AG09309 (cell line): ENCODE results near the gene CTNNBL1.

Source experiments
- DNase-seq: peaks from one replicate; pipeline ENCODE4 v3.0.0-alpha.2; 2010; ENCODE audit warnings: low read depth
- H3K4me3 ChIP-seq: 2 replicates; pipeline ENCODE4 v1.5.1; 2011; ENCODE audit warnings: mild to moderate bottlenecking, low read depth, low read length, moderate library complexity; ENCODE audit not compliant: control insufficient read depth
- TF ChIP-seq, protein P1 (sequence below): IDR thresholded peaks from 2 replicates; pipeline ENCODE4 v1.5.1; 2011; ENCODE audit warnings: mild to moderate bottlenecking, low read depth, low read length, inconsistent platforms; ENCODE audit not compliant: insufficient read depth, control insufficient read depth; ENCODE audit errors: missing control alignments

The CTNNBL1 gene, protein sequence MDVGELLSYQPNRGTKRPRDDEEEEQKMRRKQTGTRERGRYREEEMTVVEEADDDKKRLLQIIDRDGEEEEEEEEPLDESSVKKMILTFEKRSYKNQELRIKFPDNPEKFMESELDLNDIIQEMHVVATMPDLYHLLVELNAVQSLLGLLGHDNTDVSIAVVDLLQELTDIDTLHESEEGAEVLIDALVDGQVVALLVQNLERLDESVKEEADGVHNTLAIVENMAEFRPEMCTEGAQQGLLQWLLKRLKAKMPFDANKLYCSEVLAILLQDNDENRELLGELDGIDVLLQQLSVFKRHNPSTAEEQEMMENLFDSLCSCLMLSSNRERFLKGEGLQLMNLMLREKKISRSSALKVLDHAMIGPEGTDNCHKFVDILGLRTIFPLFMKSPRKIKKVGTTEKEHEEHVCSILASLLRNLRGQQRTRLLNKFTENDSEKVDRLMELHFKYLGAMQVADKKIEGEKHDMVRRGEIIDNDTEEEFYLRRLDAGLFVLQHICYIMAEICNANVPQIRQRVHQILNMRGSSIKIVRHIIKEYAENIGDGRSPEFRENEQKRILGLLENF

DNA sequence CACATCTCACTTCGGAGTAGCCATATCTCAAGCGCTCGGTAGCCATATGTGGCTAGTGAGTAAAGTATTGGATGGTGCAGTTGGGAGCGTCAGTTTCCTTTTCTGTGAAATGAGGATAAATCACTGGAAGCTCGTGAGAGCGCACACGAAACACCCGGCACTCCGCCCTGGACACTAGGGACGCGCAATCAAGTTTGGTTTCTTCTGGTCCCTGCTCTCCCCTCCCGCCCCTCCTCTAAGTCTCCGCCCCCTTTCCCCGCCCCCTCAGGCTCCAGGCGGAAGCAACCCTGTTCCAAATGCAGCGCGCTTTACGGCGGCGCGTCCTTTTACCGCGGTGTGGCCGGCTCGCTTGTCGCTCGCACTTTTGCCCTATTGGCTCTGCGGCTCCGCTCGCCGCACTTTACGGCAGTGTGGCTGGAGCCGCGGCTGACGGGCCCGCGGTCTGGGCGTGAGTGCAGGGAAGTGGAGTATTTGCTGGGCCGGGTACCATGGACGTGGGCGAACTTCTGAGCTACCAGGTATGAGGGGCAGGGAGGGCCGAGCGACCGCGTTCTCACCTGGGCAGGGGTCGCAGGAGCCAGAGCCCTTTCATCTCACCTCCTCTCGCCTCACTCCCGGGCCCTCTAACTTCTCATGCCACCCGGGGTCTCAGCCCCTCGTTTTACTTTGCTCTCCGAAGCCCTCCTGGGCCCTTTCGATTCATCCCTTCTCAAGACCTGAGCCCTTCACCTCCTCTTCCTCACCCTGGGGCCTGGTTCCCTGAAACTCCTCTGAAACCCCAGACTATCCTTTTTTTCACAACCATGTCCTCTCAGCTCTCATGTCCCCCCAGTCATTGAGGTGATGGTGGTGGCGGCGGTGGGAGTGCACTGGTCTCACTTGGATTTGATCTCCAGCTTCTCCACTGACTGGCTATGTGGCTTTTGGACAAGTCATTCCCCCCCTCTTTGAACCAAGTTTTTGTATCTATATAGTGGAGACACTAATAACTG lies at the start of gene CTNNBL1:
Gene CTNNBL1, plus strand, starts transcription at position 396 of the 992 bp plus-strand sequence. Its CDS starts 93 bp downstream, at position 489.
- TF ChIP-seq, protein P1, sequence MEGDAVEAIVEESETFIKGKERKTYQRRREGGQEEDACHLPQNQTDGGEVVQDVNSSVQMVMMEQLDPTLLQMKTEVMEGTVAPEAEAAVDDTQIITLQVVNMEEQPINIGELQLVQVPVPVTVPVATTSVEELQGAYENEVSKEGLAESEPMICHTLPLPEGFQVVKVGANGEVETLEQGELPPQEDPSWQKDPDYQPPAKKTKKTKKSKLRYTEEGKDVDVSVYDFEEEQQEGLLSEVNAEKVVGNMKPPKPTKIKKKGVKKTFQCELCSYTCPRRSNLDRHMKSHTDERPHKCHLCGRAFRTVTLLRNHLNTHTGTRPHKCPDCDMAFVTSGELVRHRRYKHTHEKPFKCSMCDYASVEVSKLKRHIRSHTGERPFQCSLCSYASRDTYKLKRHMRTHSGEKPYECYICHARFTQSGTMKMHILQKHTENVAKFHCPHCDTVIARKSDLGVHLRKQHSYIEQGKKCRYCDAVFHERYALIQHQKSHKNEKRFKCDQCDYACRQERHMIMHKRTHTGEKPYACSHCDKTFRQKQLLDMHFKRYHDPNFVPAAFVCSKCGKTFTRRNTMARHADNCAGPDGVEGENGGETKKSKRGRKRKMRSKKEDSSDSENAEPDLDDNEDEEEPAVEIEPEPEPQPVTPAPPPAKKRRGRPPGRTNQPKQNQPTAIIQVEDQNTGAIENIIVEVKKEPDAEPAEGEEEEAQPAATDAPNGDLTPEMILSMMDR: no peak
- peak; percentile 89 for DNase-seq
- H3K4me3 ChIP-seq: peak within 1 kb of the TSS; percentile 79

DNA sequence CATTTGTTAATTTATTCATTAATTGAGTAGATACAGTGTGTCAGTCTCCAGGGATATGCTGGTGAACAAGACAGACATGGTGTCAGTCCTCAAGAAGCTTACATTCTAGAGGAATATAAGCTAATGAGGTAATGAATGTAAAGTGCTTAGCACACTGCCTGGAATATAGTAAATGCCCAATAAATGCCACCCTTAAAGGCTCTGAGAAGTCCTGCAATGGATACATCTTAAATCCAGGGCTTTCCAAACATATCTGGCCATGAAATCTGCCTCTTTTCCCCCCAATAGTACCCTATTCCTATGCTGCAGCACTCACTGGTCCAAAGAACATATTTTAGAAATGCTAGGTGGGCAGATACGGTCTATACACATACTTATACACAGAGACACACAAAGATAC lies 49.2 kb upstream of the CTNNBL1 start:
- H3K4me3 ChIP-seq: no peak overlapping the region
- DNase-seq: no peak
- TF ChIP-seq, protein P1: no peak

DNA sequence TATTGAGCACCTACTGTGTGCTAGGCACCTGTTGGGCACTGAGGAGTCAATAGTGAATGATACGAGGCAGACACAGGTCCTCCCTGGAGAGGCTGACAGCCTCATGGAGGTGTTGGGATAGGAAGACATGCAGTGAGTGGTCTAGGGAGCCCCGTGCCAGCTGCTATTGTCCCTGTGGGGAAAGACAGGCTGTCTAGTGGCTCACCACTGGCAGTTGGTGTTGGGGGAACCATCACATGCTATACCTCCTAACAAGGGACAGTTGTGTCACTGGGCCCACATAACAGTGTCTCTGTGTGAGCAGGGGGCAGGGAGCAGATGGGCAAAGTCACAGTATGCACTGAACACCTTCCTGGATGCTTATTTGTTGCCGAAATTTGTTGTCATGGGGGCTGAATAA lies 45.9 kb upstream of the CTNNBL1 start:
- no peak overlapping the region for H3K4me3 ChIP-seq
- DNase-seq: no peak
- TF ChIP-seq, protein P1: no peak

DNA sequence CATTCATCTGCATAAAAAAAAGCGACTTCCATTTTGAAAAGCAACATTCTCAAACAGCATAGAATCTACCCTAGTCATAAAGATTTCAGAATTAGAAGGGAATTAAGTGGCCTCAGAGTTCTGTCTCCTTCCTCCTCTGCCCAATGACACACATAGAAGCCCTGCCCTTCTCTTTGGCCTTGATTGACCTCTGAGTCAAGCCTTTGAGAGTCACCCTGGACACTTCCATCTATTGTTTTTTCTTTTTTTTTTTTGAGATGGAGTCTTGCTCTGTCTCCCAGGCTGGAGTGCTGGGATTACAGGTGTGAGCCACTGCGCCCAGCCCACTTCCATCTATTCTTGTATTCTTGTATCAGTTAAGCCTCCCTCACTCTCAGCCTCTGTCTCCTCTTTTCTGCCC lies 44.8 kb upstream of the CTNNBL1 start:
- H3K4me3 ChIP-seq: no peak overlapping the region
- TF ChIP-seq, protein P1: no peak
- DNase-seq: no peak

DNA sequence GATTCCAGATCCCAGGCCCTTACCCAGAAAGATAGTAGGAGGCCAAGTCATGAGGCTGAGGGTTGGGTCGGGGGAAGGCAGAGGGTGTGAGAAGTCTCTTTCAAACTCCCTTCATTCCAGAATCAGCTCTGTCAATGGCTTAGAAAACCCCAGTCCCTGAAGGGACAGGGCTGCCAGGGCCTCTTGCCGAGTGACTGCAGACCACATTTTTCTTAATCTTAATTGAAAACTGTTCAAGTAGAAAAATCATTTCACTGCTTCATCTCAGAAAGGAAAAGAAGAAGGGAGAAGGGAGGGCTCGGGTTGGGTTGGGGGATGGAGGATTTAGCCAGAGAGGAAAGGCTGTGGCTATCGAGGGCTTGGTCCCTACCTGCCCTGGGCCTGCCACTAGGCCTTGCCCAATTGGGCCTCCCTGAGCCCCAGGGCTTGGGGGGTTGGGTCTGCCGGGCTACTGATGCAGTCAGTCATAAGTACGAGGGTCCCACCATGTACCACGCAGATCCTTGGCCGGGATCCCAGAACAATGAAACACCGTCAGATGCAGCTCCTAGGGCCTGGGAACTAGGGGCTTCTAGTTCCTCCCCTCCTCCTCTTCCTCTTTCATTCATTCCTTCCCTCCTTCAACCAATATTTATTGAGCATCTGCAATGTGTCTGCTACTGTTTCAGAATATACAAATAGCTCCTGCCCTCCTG lies 44.0 kb upstream of the CTNNBL1 start:
- TF ChIP-seq, protein P1: no peak
- H3K4me3 ChIP-seq: no peak overlapping the region
- DNase-seq: no peak

DNA sequence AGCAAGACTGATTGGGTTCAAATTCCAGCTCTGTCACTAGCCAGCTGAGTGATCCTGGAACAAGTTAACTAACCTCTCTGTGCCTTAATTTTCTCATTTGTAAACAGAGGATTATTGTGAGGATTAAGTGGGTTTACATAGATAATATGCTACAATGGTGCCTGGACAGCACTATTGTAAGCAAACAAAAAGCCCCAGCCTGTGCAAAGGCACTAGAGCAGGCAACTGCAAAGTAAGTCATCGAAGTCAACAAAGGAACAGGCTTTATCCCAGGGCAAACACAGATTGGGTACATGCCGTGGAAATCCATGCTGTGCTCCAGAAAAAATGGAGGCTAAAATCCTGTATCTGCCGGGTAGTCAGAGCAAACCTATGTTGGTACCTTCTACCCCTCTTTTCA lies 43.2 kb upstream of the CTNNBL1 start:
- TF ChIP-seq, protein P1: no peak
- DNase-seq: no peak

More for the DNA sequence above, 43.2 kb upstream of the CTNNBL1 start:
- no peak overlapping the region for H3K4me3 ChIP-seq
